HFF-Myc (cell line): Measurements from ENCODE around the gene TAF10.

Experiments used
- DNase-seq: peaks from one replicate; pipeline ENCODE4 v3.0.0-alpha.2; 2011; ENCODE audit warnings: low read depth; ENCODE audit errors: extremely low read depth
- H3K4me3 ChIP-seq: replicated peaks from 2 replicates; pipeline ENCODE4 v1.5.1; 2011; ENCODE audit warnings: low read depth, mild to moderate bottlenecking, control low read depth, low read length
- CTCF ChIP-seq: IDR thresholded peaks from 2 replicates; pipeline ENCODE4 v1.5.1; 2012; ENCODE audit warnings: mild to moderate bottlenecking, low read depth, low read length, control low read depth; ENCODE audit errors: missing control alignments

TAF10 gene

GRCh38 chr11:6614446-6614845 lies 2.4 kb upstream of the TAF10 start:
- no peak for TF ChIP-seq CTCF
- no peak overlapping the region for H3K4me3 ChIP-seq
- DNase-seq = no peak

GRCh38 chr11:6613496-6613895 lies 1.5 kb upstream of the TAF10 start:
- no peak overlapping the region for H3K4me3 ChIP-seq
- DNase-seq = no peak
- no peak for TF ChIP-seq CTCF

GRCh38 chr11:6611963-6612212 lies 128 bp downstream of the TAF10 start:
- peak overlapping the region; percentile 72 for H3K4me3 ChIP-seq
- no peak for TF ChIP-seq CTCF
- DNase-seq = no peak

GRCh38 chr11:6611092-6611962 lies 689 bp downstream of the TAF10 start:
- no peak for TF ChIP-seq CTCF
- DNase-seq = no peak
- peak overlapping the region; percentile 72 for H3K4me3 ChIP-seq

GRCh38 chr11:6610591-6610990 lies 1.4 kb downstream of the TAF10 start:
- DNase-seq = no peak
- H3K4me3 ChIP-seq = peak overlapping the region; percentile 72
- TF ChIP-seq CTCF = no peak

- H3K4me3 ChIP-seq = no peak overlapping the region
- TF ChIP-seq CTCF = no peak
- DNase-seq = no peak
These were observed 2.5 kb downstream of the TAF10 start for GRCh38 chr11:6609502-6610015.
